GM12878 (cell line): Measurements from ENCODE around the gene CELF6. TPM values are rescaled to one million over a fixed set of nuclear protein-coding genes. Genes with fewer than 3 reads are reported as not detected.

Source experiments
- ATAC-seq: fragments of 200-7000 bp; cut with Tn5 transposase; 3 replicates; pipeline ENCODE4 v1.9.1; 2020; ENCODE audit warnings: mild to moderate bottlenecking, moderate library complexity
- BruUV-seq: library from RNA; stranded (reverse); fragments of 400-500 nt; replicated peaks from 2 replicates; lab custom pipeline; 2021; lab: Mats Ljungman, UMichigan
- CTCF ChIA-PET: fragments of 300-600 bp; sonication (Branson Sonifier 250); formaldehyde crosslinking; extraction: SDS; loops from one replicate; lab custom pipeline; 2021; ENCODE audit warnings: inconsistent platforms; lab: Yijun Ruan, JAX
- POLR2A ChIA-PET: fragments of 350-600 bp; formaldehyde crosslinking; extraction: SDS; loops from one replicate; lab custom pipeline; 2021; ENCODE audit warnings: inconsistent platforms; lab: Charles Lee
- RAD21 ChIA-PET: fragments of 300-600 bp; sonication (Branson Sonifier 250); formaldehyde crosslinking; loops from one replicate; lab custom pipeline; 2023; ENCODE audit warnings: antibody characterized with exemption; ENCODE audit not compliant: unreplicated experiment; lab: Charles Lee
- SMC1A ChIA-PET: fragments of 300-600 bp; sonication (Branson Sonifier 250); formaldehyde crosslinking; loops from one replicate; lab custom pipeline; 2023; ENCODE audit not compliant: unreplicated experiment, uncharacterized antibody; lab: Charles Lee
- DNase-seq: peaks from one replicate; pipeline ENCODE4 v3.0.0-alpha.2; 2011; ENCODE audit warnings: low read depth, low spot score
- FAIRE-seq: peaks from 3 replicates; lab custom pipeline; 2011; peaks lifted over from hg19 to GRCh38; lab: Jason Lieb, UNC
- H2AFZ ChIP-seq: 2 replicates; pipeline ENCODE4 v1.6.0; 2011; ENCODE audit warnings: low read depth, low read length, control low read depth; ENCODE audit not compliant: control insufficient read depth
- H3K27ac ChIP-seq: 2 replicates; pipeline ENCODE4 v1.5.1; 2011; ENCODE audit warnings: control low read depth; ENCODE audit not compliant: control insufficient read depth, insufficient read depth
- H3K27me3 ChIP-seq, 2 experiments: replicated peaks in 1 of 2; 2 replicates each; pipeline versions ENCODE4 v1.6.0 to v1.6.1; 2011; ENCODE audit warnings: low read length in 1 of 2; ENCODE audit not compliant: control insufficient read depth in 2 of 2, insufficient read depth in 2 of 2
- H3K36me3 ChIP-seq, 2 experiments: 2 replicates each; pipeline ENCODE4 v1.5.1; 2011; ENCODE audit warnings: low read length in 1 of 2; ENCODE audit not compliant: control insufficient read depth in 2 of 2, insufficient read depth in 2 of 2
- H3K4me1 ChIP-seq: 2 replicates; pipeline ENCODE4 v1.6.1; 2011; ENCODE audit warnings: mild to moderate bottlenecking, low read length, moderate library complexity, mixed read lengths; ENCODE audit not compliant: control insufficient read depth, insufficient read depth
- H3K4me2 ChIP-seq: 2 replicates; pipeline ENCODE4 v1.6.0; 2011; ENCODE audit warnings: control low read depth; ENCODE audit not compliant: control insufficient read depth, insufficient read depth
- H3K4me3 ChIP-seq: fragments of 200-600 bp; sonication (generic); 2 replicates; pipeline ENCODE4 v1.5.1; 2016
- H3K79me2 ChIP-seq: 2 replicates; pipeline ENCODE4 v1.6.0; 2011; ENCODE audit warnings: low read length; ENCODE audit not compliant: control insufficient read depth, insufficient read depth
- H3K9ac ChIP-seq: 2 replicates; pipeline ENCODE4 v1.8.0; 2011; ENCODE audit warnings: low read length, control low read depth, mixed read lengths; ENCODE audit not compliant: control insufficient read depth, insufficient read depth
- H3K9me3 ChIP-seq: replicated peaks from 3 replicates; pipeline ENCODE4 v1.5.1; 2011; ENCODE audit warnings: mild to moderate bottlenecking, low read length; ENCODE audit not compliant: control insufficient read depth, insufficient read depth
- H4K20me1 ChIP-seq: 2 replicates; pipeline ENCODE4 v1.6.0; 2011; ENCODE audit not compliant: control insufficient read depth, insufficient read depth
- CHD4 ChIP-seq: fragments of 200-600 bp; sonication (generic); IDR thresholded peaks from 2 replicates; pipeline ENCODE4 v1.6.1; 2016; ENCODE audit warnings: mild to moderate bottlenecking
- IKZF2 ChIP-seq, 2 experiments: fragments of 450-650 bp; IDR thresholded peaks; 2 replicates each; pipeline ENCODE4 v1.6.1; 2017; ENCODE audit warnings: mild to moderate bottlenecking in 2 of 2, moderate library complexity in 2 of 2
- POLR2AphosphoS2 ChIP-seq: IDR thresholded peaks from 2 replicates; pipeline ENCODE4 v1.6.1; 2011; ENCODE audit warnings: low read depth, mild to moderate bottlenecking, low read length, improper control_type of control experiment, moderate library complexity
- RAD21 ChIP-seq: IDR thresholded peaks from 2 replicates; pipeline ENCODE4 v1.6.1; 2011; ENCODE audit warnings: mild to moderate bottlenecking, low read depth, low read length, moderate library complexity; ENCODE audit not compliant: insufficient read depth
- RBBP5 ChIP-seq: fragments of 200-600 bp; sonication (generic); conservative IDR thresholded peaks from 2 replicates; pipeline ENCODE4 v1.6.1; 2016
- YBX1 ChIP-seq: fragments of 450-650 bp; IDR thresholded peaks from 2 replicates; pipeline ENCODE4 v1.6.1; 2016; ENCODE audit warnings: antibody characterized with exemption
- WGBS: methylation state at CpG from one replicate; pipeline ENCODE4 v1.1.6; 2016; ENCODE audit warnings: low lambda C conversion rate; ENCODE audit not compliant: insufficient replicate concordance, insufficient coverage; ENCODE audit errors: missing lambda C conversion rate; 5-methylcytosine and 5-hydroxymethylcytosine counted together
- in situ Hi-C: fragments of 300-500 bp; cut with MboI; formaldehyde crosslinking; loops from 9 replicates; pipeline ENCODE4 v1.14.3; 2018; ENCODE audit warnings: mixed read lengths
- intact Hi-C: fragments of 100-400 bp; cut with micrococcal nuclease; formaldehyde crosslinking; loops from one replicate; pipeline ENCODE4 v1.14.2; 2022; ENCODE audit not compliant: unreplicated experiment
- polyA plus RNA-seq, 11 experiments: library from polyadenylated mRNA; depleted of rRNA in 4 of 11; unstranded in 6 of 11; stranded (reverse) in 5 of 11; fragments of >200 nt; fragmentation: Nextera tagmentation in 4 of 11; fragmentation: Illumina TruSeq in 1 of 11; extraction: Ambion mirVana in 4 of 11; extraction: Trizol in 1 of 11; gene quantifications; 1 replicate in 1 of 11; 2 replicates in 10 of 11; pipeline versions ENCODE4 v1.2.1 to v1.2.3, GENCODE V29; 2011 to 2016; ENCODE audit warnings: inconsistent platforms in 2 of 11, missing spikeins in 2 of 11, low read depth in 1 of 11
- total RNA-seq, 4 experiments: library from RNA; depleted of rRNA in 3 of 4; stranded (reverse); fragments of >200 nt in 3 of 4; fragmentation: Illumina TruSeq in 1 of 4; extraction: Trizol in 1 of 4; gene quantifications; 2 replicates each; pipeline versions ENCODE4 v1.2.1 to v1.2.3, GENCODE V29; 2013 to 2021
- TF ChIP-seq, protein P1 (sequence below): fragments of 450-650 bp; IDR thresholded peaks from 2 replicates; pipeline ENCODE4 v1.6.1; 2017; ENCODE audit warnings: mild to moderate bottlenecking, low read depth, inconsistent platforms; ENCODE audit not compliant: poor library complexity, severe bottlenecking

Gene CELF6
- total and polyA plus RNA-seq, 10 of the 15 experiments (the other 5 are each of a cell fraction or from before 2014, with no cell fraction given): 0.06 to 0.54 (median 0.23) TPM; not detected in 1

- H3K9me3 ChIP-seq: no peaks in the 10 kb centered on the region
- no TSS peak for BruUV-seq
- no peak overlapping the region for H2AFZ ChIP-seq
- no peak overlapping the region for H3K4me2 ChIP-seq
- RAD21 ChIA-PET: no interaction called here
- WGBS: 98% methylated on average over 6 of the region's 6 CpGs
- intact Hi-C loops (no loop called here), in situ Hi-C loops (no loop called here)
- H3K4me3 ChIP-seq: no peak overlapping the region
- no peaks in the 10 kb centered on the region for H4K20me1 ChIP-seq
- POLR2A ChIA-PET: interaction anchor here (0.6 kb wide), 1 partner anchor 236 kb away, joined by 4 read pairs; no protein-coding TSS in a partner anchor
- H3K36me3 ChIP-seq: peaks cover 6 to 7% of the 10 kb centered on the region in 2 experiments; a peak in 3 of 4 replicates
- CTCF ChIA-PET: no interaction called here
- ATAC-seq: no peak
- H3K4me1 ChIP-seq: no peaks in the 10 kb centered on the region
- no peaks in the 10 kb centered on the region for H3K27me3 ChIP-seq
- no peak for DNase-seq
- no peak overlapping the region for H3K27ac ChIP-seq
- TF ChIP-seq IKZF2 (IDR thresholded peaks at IDR 0.05) (no peak), POLR2AphosphoS2 (no peak), RAD21 (no peak), RBBP5 (no peak), YBX1 (no peak), CHD4 (no peak)
- TF ChIP-seq, protein P1, sequence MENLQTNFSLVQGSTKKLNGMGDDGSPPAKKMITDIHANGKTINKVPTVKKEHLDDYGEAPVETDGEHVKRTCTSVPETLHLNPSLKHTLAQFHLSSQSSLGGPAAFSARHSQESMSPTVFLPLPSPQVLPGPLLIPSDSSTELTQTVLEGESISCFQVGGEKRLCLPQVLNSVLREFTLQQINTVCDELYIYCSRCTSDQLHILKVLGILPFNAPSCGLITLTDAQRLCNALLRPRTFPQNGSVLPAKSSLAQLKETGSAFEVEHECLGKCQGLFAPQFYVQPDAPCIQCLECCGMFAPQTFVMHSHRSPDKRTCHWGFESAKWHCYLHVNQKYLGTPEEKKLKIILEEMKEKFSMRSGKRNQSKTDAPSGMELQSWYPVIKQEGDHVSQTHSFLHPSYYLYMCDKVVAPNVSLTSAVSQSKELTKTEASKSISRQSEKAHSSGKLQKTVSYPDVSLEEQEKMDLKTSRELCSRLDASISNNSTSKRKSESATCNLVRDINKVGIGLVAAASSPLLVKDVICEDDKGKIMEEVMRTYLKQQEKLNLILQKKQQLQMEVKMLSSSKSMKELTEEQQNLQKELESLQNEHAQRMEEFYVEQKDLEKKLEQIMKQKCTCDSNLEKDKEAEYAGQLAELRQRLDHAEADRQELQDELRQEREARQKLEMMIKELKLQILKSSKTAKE: no peak
- H3K9ac ChIP-seq: no peak overlapping the region
- SMC1A ChIA-PET: no interaction called here
- H3K79me2 ChIP-seq: no peaks in the 10 kb centered on the region
- FAIRE-seq: no peak
These were observed 21.4 kb upstream of the CELF6 start for GRCh38 chr15:72341361-72341760.
